A673 (cell line): ENCODE data around the gene HDGFL3. TPM values are rescaled to one million over a fixed set of nuclear protein-coding genes. Genes with fewer than 3 reads are reported as not detected.

ENCODE experiments used
- BruUV-seq: library from RNA; stranded (reverse); fragments of 400-500 nt; replicated peaks from 2 replicates; lab custom pipeline; 2021; lab: Mats Ljungman, UMichigan
- CTCF ChIA-PET: fragments of 300-600 bp; sonication (Branson Sonifier 250); formaldehyde crosslinking; loops from one replicate; lab custom pipeline; 2022; ENCODE audit warnings: antibody characterized with exemption; lab: Charles Lee
- POLR2A ChIA-PET: fragments of 300-600 bp; sonication (Branson Sonifier 250); formaldehyde crosslinking; loops from one replicate; lab custom pipeline; 2022; ENCODE audit warnings: antibody characterized with exemption; ENCODE audit not compliant: low non-redundant PET; lab: Charles Lee
- DNase-seq: peaks from one replicate; pipeline ENCODE4 v3.0.0-alpha.2; 2015; ENCODE audit warnings: low spot score
- H3K27ac ChIP-seq: fragments of 200-600 bp; sonication (generic); 2 replicates; pipeline ENCODE4 v1.5.1; 2016; ENCODE audit warnings: mixed run types, low read depth, mild to moderate bottlenecking, mixed read lengths, antibody characterized with exemption, low read length; ENCODE audit not compliant: poor library complexity, severe bottlenecking
- H3K27me3 ChIP-seq: fragments of 200-600 bp; sonication (generic); replicated peaks from 2 replicates; pipeline ENCODE4 v1.6.1; 2017; ENCODE audit warnings: mixed run types, low read depth, mild to moderate bottlenecking, mixed read lengths, antibody characterized with exemption, low read length; ENCODE audit not compliant: insufficient read depth, poor library complexity
- H3K36me3 ChIP-seq: fragments of 200-600 bp; sonication (generic); 2 replicates; pipeline ENCODE4 v1.6.1; 2016; ENCODE audit warnings: mixed run types, mild to moderate bottlenecking, mixed read lengths, antibody characterized with exemption, low read length; ENCODE audit not compliant: insufficient read depth, poor library complexity, severe bottlenecking
- H3K4me1 ChIP-seq: fragments of 200-600 bp; sonication (generic); 2 replicates; pipeline ENCODE4 v1.6.1; 2017; ENCODE audit warnings: mixed run types, mild to moderate bottlenecking, mixed read lengths, antibody characterized with exemption, low read length; ENCODE audit not compliant: insufficient read depth, poor library complexity, severe bottlenecking
- H3K4me3 ChIP-seq: fragments of 200-600 bp; sonication (generic); 2 replicates; pipeline ENCODE4 v1.5.1; 2016; ENCODE audit warnings: low read depth, mixed run types, mild to moderate bottlenecking, mixed read lengths, low read length; ENCODE audit not compliant: poor library complexity, severe bottlenecking
- H3K9me3 ChIP-seq: fragments of 200-600 bp; sonication (generic); 2 replicates; pipeline ENCODE4 v1.6.1; 2016; ENCODE audit warnings: mixed run types, low read depth, mild to moderate bottlenecking, mixed read lengths, antibody characterized with exemption, low read length; ENCODE audit not compliant: poor library complexity, severe bottlenecking
- EZH2 ChIP-seq: fragments of 200-600 bp; sonication (generic); IDR thresholded peaks from 2 replicates; pipeline ENCODE4 v1.6.1; 2017; ENCODE audit warnings: borderline replicate concordance, low read depth, mild to moderate bottlenecking, mixed read lengths, antibody characterized with exemption, low read length; ENCODE audit not compliant: poor library complexity, severe bottlenecking
- intact Hi-C: fragments of 100-400 bp; cut with micrococcal nuclease; formaldehyde crosslinking; loops from one replicate; pipeline ENCODE4 v1.10.0; 2022; ENCODE audit not compliant: unreplicated experiment
- total RNA-seq: library from RNA; stranded (reverse); gene quantifications from 2 replicates; pipeline ENCODE4 v1.2.3, GENCODE V29; 2021
- TF ChIP-seq, protein P1 (sequence below): fragments of 300-800, 200-600 bp; sonication (generic); conservative IDR thresholded peaks from 2 replicates; pipeline ENCODE4 v1.5.1; 2017; ENCODE audit warnings: low read depth, mild to moderate bottlenecking, antibody characterized with exemption, low read length, moderate library complexity, mixed read lengths

HDGFL3 gene
- total RNA-seq, 1 experiment from 2014 or later = 103 TPM

DNA sequence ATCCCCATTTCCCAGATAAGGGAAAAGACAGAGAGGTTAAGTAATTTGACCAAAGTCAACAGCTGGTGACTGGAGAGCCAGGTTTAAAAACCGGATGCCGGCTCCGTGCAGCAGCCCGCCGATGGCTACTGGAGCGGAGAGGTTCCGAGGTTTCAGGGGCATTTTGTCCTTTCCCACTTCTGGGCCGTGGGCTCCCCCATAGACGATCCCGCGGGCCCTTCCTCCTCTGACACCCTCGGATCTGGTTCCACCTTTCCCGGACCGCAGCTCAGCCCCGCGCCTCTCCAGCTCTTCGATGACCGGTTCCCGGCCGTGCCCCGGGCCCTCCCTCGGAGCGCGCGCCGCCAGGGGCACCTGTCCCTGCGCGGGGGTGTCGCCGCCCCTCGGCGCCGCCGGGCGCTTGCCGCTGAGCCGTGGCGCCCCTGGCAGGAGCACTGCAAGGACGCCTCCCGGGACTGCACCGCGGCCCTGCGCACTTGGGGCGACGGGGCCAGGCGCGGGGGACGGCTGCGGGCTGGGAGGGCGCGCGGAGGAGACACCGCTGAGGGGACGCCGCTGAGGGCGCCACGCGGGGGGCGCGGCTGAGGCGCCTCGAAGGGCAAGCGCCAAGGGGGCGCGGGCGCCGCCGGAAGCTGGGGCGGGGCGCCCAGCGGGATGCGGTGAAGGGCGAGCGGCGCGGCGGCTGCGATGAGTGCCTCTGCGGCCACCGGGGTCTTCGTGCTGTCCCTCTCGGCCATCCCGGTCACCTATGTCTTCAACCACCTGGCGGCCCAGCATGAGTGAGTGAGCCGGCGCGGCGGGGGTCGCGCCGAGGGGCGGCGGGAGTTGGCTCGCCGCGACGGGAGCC, 100.4 kb downstream of the HDGFL3 start, which contains the start of gene TM6SF1:
TSS of gene TM6SF1 (plus strand) at position 652 of the 847 bp plus-strand sequence. CDS start at position 688, 36 bp downstream.
- intact Hi-C loops = loop anchor here (5.0 kb wide), 1 partner anchor 95 kb away; the partner anchor contains the start of gene C15orf40
- BruUV-seq = no TSS peak
- no peaks in the 10 kb centered on the region for H3K36me3 ChIP-seq
- DNase-seq = no peak
- ChIA-PET POLR2A (no interaction called here), CTCF (no interaction called here)
- no peaks in the 10 kb centered on the region for H3K9me3 ChIP-seq
- no peak for TF ChIP-seq EZH2
- TF ChIP-seq, protein P1, sequence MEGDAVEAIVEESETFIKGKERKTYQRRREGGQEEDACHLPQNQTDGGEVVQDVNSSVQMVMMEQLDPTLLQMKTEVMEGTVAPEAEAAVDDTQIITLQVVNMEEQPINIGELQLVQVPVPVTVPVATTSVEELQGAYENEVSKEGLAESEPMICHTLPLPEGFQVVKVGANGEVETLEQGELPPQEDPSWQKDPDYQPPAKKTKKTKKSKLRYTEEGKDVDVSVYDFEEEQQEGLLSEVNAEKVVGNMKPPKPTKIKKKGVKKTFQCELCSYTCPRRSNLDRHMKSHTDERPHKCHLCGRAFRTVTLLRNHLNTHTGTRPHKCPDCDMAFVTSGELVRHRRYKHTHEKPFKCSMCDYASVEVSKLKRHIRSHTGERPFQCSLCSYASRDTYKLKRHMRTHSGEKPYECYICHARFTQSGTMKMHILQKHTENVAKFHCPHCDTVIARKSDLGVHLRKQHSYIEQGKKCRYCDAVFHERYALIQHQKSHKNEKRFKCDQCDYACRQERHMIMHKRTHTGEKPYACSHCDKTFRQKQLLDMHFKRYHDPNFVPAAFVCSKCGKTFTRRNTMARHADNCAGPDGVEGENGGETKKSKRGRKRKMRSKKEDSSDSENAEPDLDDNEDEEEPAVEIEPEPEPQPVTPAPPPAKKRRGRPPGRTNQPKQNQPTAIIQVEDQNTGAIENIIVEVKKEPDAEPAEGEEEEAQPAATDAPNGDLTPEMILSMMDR = no peak
- H3K4me3 ChIP-seq = peak within 1 kb of the TSS; percentile 58
- H3K27ac ChIP-seq = no peak within 1 kb of the TSS
- peaks cover 10% of the 10 kb centered on the region for H3K4me1 ChIP-seq
- no peaks in the 10 kb centered on the region for H3K27me3 ChIP-seq

DNA sequence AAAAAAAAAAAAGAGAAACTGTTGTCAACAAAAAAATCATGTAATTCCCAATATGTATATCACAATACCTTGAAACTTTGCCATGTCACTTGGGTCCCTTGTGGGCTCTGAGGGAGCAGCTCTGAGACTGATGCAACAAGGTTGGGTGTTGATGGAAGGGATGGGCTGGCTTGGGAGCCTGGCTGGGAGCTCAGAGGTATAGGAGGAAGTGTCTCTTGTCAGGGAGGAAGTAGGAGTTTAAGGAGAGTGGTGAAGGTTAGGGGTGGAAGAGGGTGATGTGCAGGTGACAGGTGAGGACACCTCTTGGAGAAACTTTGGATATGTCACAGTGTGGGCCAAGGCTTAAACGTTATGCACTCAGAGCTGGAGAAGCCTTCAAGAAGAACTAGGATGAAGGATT, 102.2 kb downstream of the HDGFL3 start:
- Histone ChIP-seq H3K4me1 (peaks cover 10% of the 10 kb centered on the region), H3K27me3 (no peaks in the 10 kb centered on the region), H3K27ac (no peak overlapping the region), H3K4me3 (no peak overlapping the region), H3K36me3 (no peaks in the 10 kb centered on the region), H3K9me3 (no peaks in the 10 kb centered on the region)
- no TSS peak for BruUV-seq
- ChIA-PET POLR2A (interaction anchor here (0.5 kb wide), 1 partner anchor 14 kb away, joined by 6 read pairs; no protein-coding TSS in a partner anchor), CTCF (no interaction called here)
- TF ChIP-seq, protein P1 = no peak
- no peak for TF ChIP-seq EZH2
- intact Hi-C loops = loop anchor here (5.0 kb wide), 1 partner anchor 93 kb away; the partner anchor contains the start of gene C15orf40
- no peak for DNase-seq

DNA sequence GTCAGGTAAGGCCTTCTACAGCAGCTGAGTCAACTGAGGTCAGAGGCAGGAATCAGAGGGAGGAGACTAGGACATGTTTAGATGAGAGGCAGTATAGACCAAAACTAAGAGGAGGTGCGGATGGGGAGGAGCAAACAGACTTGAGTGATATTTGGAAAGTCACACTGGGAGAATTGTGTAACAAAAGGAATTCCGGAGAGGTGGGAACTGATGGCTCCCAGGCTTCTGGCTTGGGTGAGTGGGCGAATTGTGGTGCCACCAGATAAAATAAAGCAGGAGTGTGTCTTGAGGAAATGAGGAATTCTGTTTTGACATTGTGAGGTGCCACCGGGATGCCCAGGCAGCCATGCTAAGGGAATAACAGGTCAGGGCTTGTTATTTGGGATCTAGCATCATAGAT, 103.5 kb downstream of the HDGFL3 start:
- intact Hi-C loops = no loop called here

More for the DNA sequence above, 103.5 kb downstream of the HDGFL3 start:
- TF ChIP-seq, protein P1 = no peak
- Histone ChIP-seq H3K4me3 (no peak overlapping the region), H3K36me3 (no peaks in the 10 kb centered on the region), H3K9me3 (no peaks in the 10 kb centered on the region), H3K4me1 (peaks cover 10% of the 10 kb centered on the region), H3K27me3 (peaks cover 8% of the 10 kb centered on the region), H3K27ac (no peak overlapping the region)
- DNase-seq = no peak
- BruUV-seq = no TSS peak
- POLR2A ChIA-PET = no interaction called here
- CTCF ChIA-PET = no interaction called here
